ENCODE results near the gene PRKAR1B.
A peak's percentile ranks its signal among the peaks of the same experiment; 100 is the strongest.
"Not testable (repeated sequence)": the region's sequence is repeated elsewhere in the genome, so short reads cannot be mapped to it uniquely, and the experiment has no call there.

The PRKAR1B gene

GRCh38 chr7:756928-757560 is 30.0 kb upstream of the PRKAR1B start:
- no peak for DNase-seq

DNA sequence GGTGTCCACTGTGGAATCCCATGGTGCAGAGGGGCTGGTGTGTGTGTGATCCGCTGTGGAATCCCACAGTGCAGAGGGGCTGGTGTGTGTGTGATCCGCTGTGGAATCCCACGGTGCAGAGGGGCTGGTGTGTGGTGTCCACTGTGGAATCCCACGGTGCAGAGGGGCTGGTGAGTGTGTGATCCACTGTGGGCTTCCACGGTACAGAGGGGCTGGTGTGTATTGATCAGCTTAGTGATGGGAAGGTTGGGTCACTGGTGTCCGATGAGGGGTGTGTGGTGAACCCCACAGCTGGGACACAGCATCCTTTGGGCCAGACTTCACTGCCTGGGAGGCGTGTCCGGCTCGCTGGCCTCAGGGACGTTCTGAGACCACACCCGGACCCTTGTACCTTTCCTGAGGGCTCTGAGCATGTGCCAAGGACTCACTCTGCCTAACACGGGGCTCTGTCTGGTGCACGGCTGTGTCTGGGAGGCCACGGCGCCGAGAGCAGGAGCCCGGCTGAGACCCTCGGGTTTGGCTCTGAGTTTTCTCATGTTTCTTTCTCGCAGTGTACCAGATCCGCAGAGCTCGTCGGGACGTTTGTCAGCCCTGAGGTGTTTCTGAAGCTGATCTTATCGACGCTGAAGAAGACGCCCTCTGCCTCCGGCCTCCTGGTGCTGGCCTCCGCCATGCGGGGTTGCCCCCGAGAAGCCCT is 29.3 kb upstream of the PRKAR1B start:
- no peak for DNase-seq

DNA sequence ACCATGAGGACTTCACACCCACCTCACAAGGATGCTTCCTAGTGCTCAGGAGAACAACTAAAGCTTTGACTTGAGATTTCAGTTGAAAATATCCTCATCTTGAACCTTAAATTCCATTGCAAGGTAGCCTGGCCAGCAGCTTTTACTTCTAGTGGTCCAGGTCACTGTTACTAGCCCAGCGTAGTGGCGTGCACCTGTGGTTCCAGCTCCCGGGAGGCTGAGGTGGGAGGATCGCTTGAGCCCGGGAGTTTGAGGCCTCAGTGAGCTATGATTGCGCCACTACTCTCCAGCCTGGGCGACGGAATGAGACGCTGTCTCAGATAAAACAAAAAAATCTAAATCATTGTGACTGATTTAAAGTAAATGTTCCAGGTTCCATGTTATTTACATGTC is 28.3 kb upstream of the PRKAR1B start:
- DNase-seq: no peak

GRCh38 chr7:754531-755412 is 27.7 kb upstream of the PRKAR1B start:
- DNase-seq: no peak

GRCh38 chr7:753190-753589 is 26.1 kb upstream of the PRKAR1B start:
- no peak for DNase-seq

- DNase-seq: not testable (repeated sequence)
Observed at GRCh38 chr7:752256-752655, 25.2 kb upstream of the PRKAR1B start.

DNA sequence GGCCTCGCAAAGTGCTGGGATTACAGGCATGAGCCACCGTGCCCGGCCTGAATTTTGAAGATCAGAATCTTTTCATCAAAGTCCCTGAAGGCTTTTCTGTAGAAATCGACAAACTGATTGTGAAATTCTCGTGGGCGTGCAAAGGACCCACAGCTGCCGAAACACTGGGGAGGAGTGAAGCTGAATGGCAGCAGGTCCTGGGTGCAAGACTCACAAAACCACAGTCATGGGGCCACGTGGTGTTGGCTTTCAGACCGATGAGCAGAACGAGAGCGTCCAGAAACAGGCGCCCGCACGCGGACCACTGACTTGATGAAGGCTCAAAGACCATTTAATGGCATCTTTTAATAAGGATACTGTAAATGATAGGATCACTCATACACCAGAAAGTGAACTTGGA is 24.7 kb upstream of the PRKAR1B start:
- DNase-seq: no peak

DNA sequence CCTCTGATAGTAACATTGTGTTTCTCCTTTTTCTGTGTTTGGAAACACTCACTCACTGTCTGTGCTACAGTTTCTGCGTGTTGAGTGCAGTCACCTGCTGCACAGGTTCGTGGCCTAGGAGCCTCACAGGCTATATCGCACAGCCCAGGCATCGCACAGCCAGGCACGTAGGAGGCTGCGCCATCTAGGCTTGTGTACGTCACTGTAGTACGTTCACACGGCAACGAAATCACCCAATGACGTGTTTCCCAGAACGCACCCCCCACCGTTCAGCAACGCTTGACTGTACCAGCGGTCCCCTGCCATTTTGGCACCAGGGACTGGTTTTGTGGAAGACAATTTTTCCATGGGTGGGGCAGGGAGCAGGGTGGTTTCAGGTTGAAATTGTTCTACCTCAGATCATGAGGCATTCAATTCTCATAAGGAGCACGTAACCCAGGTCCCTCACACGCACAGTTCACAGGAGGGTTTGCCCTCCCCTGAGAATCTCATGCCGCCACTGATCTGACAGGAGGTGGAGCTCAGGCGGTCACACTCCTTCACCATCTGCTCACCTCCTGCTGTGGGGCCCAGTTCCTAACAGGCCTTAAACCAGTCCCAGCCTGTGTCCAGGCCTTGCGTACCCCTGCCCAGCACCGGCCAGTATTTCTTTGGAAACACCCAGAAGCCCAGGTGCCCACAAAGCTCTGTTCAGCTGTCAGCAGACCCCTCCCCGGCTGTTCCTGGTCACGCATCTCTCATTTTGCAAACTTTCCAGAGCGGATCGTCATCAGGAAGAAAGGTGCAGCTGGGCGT is 23.2 kb upstream of the PRKAR1B start:
- DNase-seq: no peak

DNA sequence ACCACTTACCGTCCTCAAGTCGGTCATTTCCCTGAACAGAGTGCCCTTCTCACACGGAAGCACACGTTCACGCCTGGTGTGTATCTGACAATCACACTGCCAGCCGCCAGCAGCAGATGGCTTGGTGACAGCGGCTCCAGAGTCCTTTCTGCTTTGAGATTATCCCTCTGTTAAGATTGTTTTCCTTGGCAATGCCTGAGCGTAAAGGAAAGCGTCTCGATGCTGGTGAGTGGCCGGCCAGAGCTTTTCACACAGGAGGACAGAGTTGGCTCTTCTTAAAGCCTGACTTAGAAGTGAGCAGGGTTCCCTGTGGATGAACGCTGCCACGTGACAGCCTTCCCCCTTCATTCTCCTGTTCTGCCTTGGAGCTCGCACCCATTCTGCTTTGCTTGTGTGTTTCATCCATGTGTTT is 22.1 kb upstream of the PRKAR1B start:
- peak; percentile 86 for DNase-seq

DNA sequence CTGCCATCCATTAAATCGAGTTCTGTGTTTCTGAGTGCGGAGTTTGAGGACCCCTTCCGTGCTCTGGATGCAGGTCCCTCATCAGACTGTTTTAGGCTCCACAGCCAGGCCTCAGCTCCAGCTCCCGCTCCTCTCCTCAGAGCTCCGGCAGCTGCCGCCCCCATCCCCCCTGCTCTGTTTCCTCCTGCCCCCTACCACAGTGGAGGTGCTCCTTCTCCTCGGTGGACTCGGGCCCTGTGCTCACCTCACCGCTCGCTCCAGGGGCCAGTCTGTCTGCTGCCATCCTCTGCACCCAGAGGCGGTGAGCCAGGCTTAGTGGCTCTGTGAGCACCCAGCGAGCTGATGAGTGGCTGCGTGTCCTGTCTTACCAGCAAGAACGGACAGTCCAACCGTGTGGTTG is 21.4 kb upstream of the PRKAR1B start:
- DNase-seq: no peak

- no peak for DNase-seq
Observed at GRCh38 chr7:747186-747585, 20.1 kb upstream of the PRKAR1B start.

DNA sequence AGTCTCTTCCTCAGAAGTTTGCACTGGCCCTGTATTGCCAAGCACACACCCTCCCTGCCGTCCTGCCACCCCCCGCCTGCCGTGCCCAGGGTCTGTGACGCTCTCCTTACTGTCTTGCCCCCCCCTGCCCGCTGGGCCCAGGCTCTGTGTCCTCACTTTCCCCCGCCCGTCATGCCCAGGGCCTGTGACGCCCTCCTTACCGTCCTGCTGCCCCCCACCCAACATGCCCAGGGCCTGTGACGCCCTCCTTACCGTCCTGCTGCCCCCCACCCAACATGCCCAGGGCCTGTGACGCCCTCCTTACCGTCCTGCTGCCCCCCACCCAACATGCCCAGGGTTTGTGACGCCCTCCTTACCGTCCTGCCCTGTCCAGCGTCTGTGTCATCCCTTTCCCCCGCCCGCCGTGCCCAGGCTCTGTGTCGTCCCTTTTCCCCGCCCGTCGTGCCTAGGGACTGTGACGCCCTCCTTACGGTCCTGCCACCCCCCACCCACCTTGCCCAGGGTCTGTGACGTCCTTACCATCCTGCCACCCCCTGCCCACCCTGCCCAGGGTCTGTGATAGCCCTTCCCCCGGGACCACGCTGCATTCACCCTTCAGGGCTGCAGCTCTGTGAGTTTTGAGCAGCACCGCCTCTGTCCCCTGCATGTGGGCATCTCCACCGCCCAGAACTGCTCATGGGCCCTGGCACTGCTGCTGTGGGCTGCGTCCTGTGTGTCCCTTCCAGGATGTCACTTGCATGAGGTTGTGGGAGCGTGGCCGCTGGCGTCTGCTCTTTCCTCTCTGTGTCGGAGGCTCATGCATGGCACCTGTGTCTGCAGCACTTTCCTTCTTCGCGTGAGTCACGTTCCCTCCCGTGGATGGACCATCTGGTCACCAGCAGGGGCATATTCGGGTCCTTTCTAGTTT is 19.3 kb upstream of the PRKAR1B start:
- no peak for DNase-seq

- no peak for DNase-seq
Observed at GRCh38 chr7:745431-746154, 18.5 kb upstream of the PRKAR1B start.

GRCh38 chr7:744854-745430 is 17.9 kb upstream of the PRKAR1B start:
- no peak for DNase-seq

- DNase-seq: not testable (repeated sequence)
Observed at GRCh38 chr7:744128-744520, 17.0 kb upstream of the PRKAR1B start.

DNA sequence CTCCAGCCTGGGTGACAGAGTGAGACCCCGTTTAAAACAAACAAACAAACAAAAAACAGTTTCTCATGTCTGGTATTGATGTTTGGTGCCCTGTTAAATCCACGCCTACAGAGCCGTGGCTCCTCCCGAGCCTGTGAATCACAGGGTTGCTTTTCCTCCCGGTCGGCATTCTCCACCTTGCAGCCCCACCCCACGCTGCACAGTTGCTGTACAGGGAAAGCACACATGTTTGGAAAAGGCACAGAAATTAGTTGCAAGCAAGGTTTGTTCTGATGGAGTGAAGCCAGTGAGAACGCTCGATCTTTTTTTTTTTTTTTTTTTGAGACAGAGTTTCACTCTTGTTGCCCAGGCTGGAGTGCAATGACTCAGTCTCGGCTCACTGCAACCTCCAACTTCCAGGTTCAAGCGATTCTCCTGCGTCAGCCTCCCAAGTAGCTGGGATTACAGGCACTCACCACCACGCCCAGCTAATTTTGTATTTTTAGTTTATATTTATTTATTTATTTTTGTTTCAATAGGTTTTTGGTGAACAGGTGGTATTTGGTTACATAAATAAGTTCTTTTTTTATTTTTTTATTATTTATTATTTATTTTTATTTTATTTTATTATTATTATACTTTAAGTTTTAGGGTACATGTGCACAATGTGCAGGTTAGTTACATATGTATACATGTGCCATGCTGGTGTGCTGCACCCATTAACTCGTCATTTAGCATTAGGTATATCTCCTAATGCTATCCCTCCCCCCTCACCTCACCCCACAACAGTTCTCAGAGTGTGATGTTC is 16.5 kb upstream of the PRKAR1B start:
- not testable (repeated sequence) for DNase-seq

DNA sequence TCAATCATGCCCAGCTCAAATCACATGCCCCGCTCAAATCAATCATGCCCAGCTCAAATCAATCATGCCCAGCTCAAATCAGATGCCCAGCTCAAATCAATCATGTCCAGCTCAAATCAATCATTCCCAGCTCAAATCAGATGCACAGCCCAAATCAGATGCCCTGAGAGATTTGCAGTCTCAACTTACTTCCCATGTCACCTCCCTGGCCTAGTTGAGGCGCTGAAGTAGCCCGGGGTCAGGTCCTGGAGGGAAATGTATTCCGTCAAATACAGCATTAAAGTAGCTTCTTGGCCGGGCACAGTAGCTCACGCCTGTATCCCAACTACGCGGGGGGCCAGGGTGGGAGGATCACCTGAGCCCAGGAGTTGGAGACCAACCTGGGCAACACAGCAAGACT is 15.7 kb upstream of the PRKAR1B start:
- no peak for DNase-seq

DNA sequence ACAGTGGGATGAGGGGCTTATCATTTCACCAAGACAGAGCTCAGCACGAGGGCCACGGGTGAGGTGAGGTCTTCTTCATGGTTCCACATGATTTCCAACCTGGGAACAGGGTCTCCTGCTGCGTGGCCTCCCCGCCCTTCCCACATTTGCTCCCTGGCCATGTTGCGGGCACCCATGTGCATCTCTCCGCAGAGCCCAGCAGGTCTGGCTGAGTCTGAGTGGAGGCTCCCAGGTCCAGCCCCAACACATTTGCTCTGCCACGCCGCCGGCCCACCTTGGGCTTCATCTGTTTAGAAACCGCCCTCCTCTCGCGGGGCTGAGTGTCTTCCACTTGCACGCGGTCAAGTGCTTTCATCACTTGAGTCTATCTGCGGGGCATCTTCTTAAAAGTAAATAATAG is 14.8 kb upstream of the PRKAR1B start:
- DNase-seq: no peak

- DNase-seq: no peak
Observed at GRCh38 chr7:741191-741671, 14.2 kb upstream of the PRKAR1B start.
